B cell (primary cell): Measurements from ENCODE around the gene PPT1. TPM values are rescaled to one million over a fixed set of nuclear protein-coding genes. Genes with fewer than 3 reads are reported as not detected.

Experiments used
- ATAC-seq: fragments of 200-7000 bp; cut with Tn5 transposase; one replicate; pipeline ENCODE4 v1.10.0; 2021; ENCODE audit warnings: low read depth, mild to moderate bottlenecking, moderate number of reproducible peaks, moderate library complexity
- CTCF ChIA-PET: fragments of 350-600 bp; sonication (Branson Sonifier 250); formaldehyde crosslinking; loops from one replicate; lab custom pipeline; 2021; ENCODE audit warnings: antibody characterized with exemption, inconsistent platforms; lab: Charles Lee
- POLR2A ChIA-PET: fragments of 350-600 bp; sonication (Branson Sonifier 250); formaldehyde crosslinking; loops from one replicate; lab custom pipeline; 2021; ENCODE audit warnings: antibody characterized with exemption; lab: Charles Lee
- DNase-seq: peaks from one replicate; pipeline ENCODE4 v3.0.0; 2013
- H2AFZ ChIP-seq: 2 replicates; pipeline ENCODE4 v1.6.1; 2012; ENCODE audit warnings: mild to moderate bottlenecking, low read depth, low read length; ENCODE audit not compliant: insufficient read depth, poor library complexity, severe bottlenecking
- H3K27ac ChIP-seq, 2 donors: 1 replicate in 1 of 2; 2 replicates in 1 of 2; pipeline ENCODE4 v1.5.1; 2012 to 2013; ENCODE audit warnings: low read length in 2 of 2, mild to moderate bottlenecking in 2 of 2, moderate library complexity in 1 of 2
- H3K27me3 ChIP-seq, 4 experiments: fragments of 200-600 bp in 1 of 4; sonication (generic) in 1 of 4; replicated peaks in 1 of 4; 1 replicate in 2 of 4; 2 replicates in 2 of 4; pipeline versions ENCODE4 v1.6.1 to v1.7.0; 2013 to 2016; ENCODE audit warnings: low read length in 3 of 4, mild to moderate bottlenecking in 2 of 4, mixed read lengths in 1 of 4, moderate library complexity in 1 of 4; ENCODE audit not compliant: insufficient read depth in 4 of 4, control insufficient read depth in 3 of 4; ENCODE audit errors: control extremely low read depth in 1 of 4
- H3K36me3 ChIP-seq, 2 experiments: replicated peaks in 1 of 2; 1 replicate in 1 of 2; 2 replicates in 1 of 2; pipeline versions ENCODE4 v1.6.1 to v1.7.1; 2013; ENCODE audit warnings: low read length in 1 of 2; ENCODE audit not compliant: insufficient read depth in 2 of 2, control insufficient read depth in 1 of 2; ENCODE audit errors: control extremely low read depth in 1 of 2, extremely low read depth in 1 of 2
- H3K4me1 ChIP-seq, 2 donors: fragments of 200-600 bp in 1 of 2; sonication (generic) in 1 of 2; 1 replicate in 1 of 2; 2 replicates in 1 of 2; pipeline versions ENCODE4 v1.5.1 to v1.6.1; 2013 to 2017; ENCODE audit warnings: low read length in 2 of 2; ENCODE audit not compliant: control insufficient read depth in 2 of 2, insufficient read depth in 2 of 2
- H3K4me2 ChIP-seq: replicated peaks from 2 replicates; pipeline ENCODE3; 2012; ENCODE audit warnings: mild to moderate bottlenecking, low read depth, low read length; ENCODE audit not compliant: poor library complexity, severe bottlenecking
- H3K4me3 ChIP-seq, 5 experiments: fragments of 200-600 bp in 1 of 5; sonication (generic) in 1 of 5; 1 replicate in 3 of 5; 2 replicates in 2 of 5; pipeline versions ENCODE4 v1.5.1 to v1.7.0; 2011 to 2016; ENCODE audit warnings: low read length in 4 of 5, mild to moderate bottlenecking in 4 of 5, low read depth in 2 of 5, control low read depth in 1 of 5, moderate library complexity in 1 of 5; ENCODE audit not compliant: insufficient read depth in 1 of 5; ENCODE audit errors: control extremely low read depth in 1 of 5, extremely low read depth in 1 of 5
- H3K79me2 ChIP-seq: fragments of 200-600 bp; sonication (generic); one replicate; pipeline ENCODE4 v1.6.0; 2016; ENCODE audit warnings: low read length; ENCODE audit not compliant: control insufficient read depth, insufficient read depth
- H3K9ac ChIP-seq: fragments of 200-600 bp; sonication (generic); 2 replicates; pipeline ENCODE4 v1.6.1; 2017; ENCODE audit warnings: mild to moderate bottlenecking, low read length, moderate library complexity
- H3K9me3 ChIP-seq, 3 donors: one replicate each; pipeline versions ENCODE4 v1.6.1 to v1.7.1; 2013; ENCODE audit warnings: low read length in 2 of 3; ENCODE audit not compliant: control insufficient read depth in 2 of 3, insufficient read depth in 1 of 3; ENCODE audit errors: control extremely low read depth in 1 of 3
- H4K20me1 ChIP-seq: 2 replicates; pipeline ENCODE4 v1.6.0; 2012; ENCODE audit warnings: mild to moderate bottlenecking, low read length; ENCODE audit not compliant: insufficient read depth, control insufficient read depth, poor library complexity, severe bottlenecking
- H3K27ac Mint-ChIP-seq: one replicate; pipeline ENCODE4 v1.8.0; 2021; ENCODE audit warnings: mixed read lengths
- H3K27me3 Mint-ChIP-seq: one replicate; pipeline ENCODE4 v1.8.0; 2021; ENCODE audit warnings: mixed read lengths
- H3K4me1 Mint-ChIP-seq: one replicate; pipeline ENCODE4 v1.8.0; 2021; ENCODE audit warnings: mixed read lengths
- H3K4me3 Mint-ChIP-seq: one replicate; pipeline ENCODE4 v1.8.0; 2021; ENCODE audit warnings: mixed read lengths
- H3K9me3 Mint-ChIP-seq: one replicate; pipeline ENCODE4 v1.8.0; 2022; ENCODE audit warnings: mixed read lengths; ENCODE audit not compliant: insufficient read depth
- CTCF ChIP-seq: fragments of 200-600 bp; IDR thresholded peaks from one replicate; pipeline ENCODE4 v1.8.0; 2022; ENCODE audit warnings: antibody characterized with exemption, mild to moderate bottlenecking
- EZH2 ChIP-seq: IDR thresholded peaks from 2 replicates; pipeline ENCODE4 v1.6.1; 2012; ENCODE audit warnings: borderline replicate concordance, low read depth, mild to moderate bottlenecking, moderate library complexity, low read length; ENCODE audit not compliant: insufficient read depth, poor library complexity, severe bottlenecking
- WGBS: methylation state at CpG from one replicate; pipeline ENCODE4 v1.1.5; 2013; ENCODE audit warnings: missing lambda C conversion rate; ENCODE audit not compliant: insufficient coverage; 5-methylcytosine and 5-hydroxymethylcytosine counted together
- intact Hi-C: fragments of 100-400 bp; cut with micrococcal nuclease; formaldehyde crosslinking; loops from one replicate; pipeline ENCODE4 v1.10.0; 2022
- polyA plus RNA-seq: library from polyadenylated mRNA; depleted of rRNA; stranded (reverse); fragments of >200 nt; gene quantifications from 2 replicates; pipeline ENCODE4 v1.2.3, GENCODE V29; 2012
- total RNA-seq, 2 donors: library from RNA; stranded (reverse); fragments of 120-200 nt in 1 of 2; gene quantifications; 1 replicate in 1 of 2; 2 replicates in 1 of 2; pipeline versions ENCODE4 v1.2.3 to v1.2.4, GENCODE V29; 2013 to 2022

The PPT1 gene
- total and polyA plus RNA-seq, 2 donors (not counting 1 experiment from before 2014, with no cell fraction given) = 10.4 to 38.2 TPM

GRCh38 chr1:40045766-40046165 lies 51.3 kb downstream of the PPT1 start:
- H3K4me3 Mint-ChIP-seq = peak overlapping the region; percentile 52
- H3K27ac Mint-ChIP-seq = no peak overlapping the region
- H3K4me1 Mint-ChIP-seq = peaks cover 80% of the 10 kb centered on the region
- no peak for DNase-seq
- POLR2A ChIA-PET = no interaction called here
- peak overlapping the region in 1 of 2 donors; percentile 59 for H3K27ac ChIP-seq
- H3K9ac ChIP-seq = no peak overlapping the region
- H4K20me1 ChIP-seq = peaks cover 80% of the 10 kb centered on the region
- H3K4me3 ChIP-seq = no peak overlapping the region
- no peaks in the 10 kb centered on the region for H3K27me3 Mint-ChIP-seq
- ATAC-seq = no peak
- peaks cover 99% of the 10 kb centered on the region for H3K79me2 ChIP-seq
- intact Hi-C loops = no loop called here
- no peak overlapping the region for H2AFZ ChIP-seq
- no peaks in the 10 kb centered on the region for H3K9me3 ChIP-seq
- WGBS = 100% methylated on average over 2 of the region's 3 CpGs
- H3K4me2 ChIP-seq = peak overlapping the region; percentile 24
- H3K36me3 ChIP-seq = peaks cover 8 to 42% of the 10 kb centered on the region in 2 experiments
- CTCF ChIA-PET = no interaction called here
- peaks cover 86 to 87% of the 10 kb centered on the region in 2 donors for H3K4me1 ChIP-seq
- H3K27me3 ChIP-seq = no peaks in the 10 kb centered on the region
- H3K9me3 Mint-ChIP-seq = no peaks in the 10 kb centered on the region
- TF ChIP-seq CTCF (no peak), EZH2 (no peak)

GRCh38 chr1:40045182-40045581 lies 51.9 kb downstream of the PPT1 start:
- peak overlapping the region; percentile 37 for H3K4me2 ChIP-seq
- Mint-ChIP-seq H3K4me3 (peak overlapping the region; percentile 15), H3K9me3 (no peaks in the 10 kb centered on the region), H3K27ac (no peak overlapping the region), H3K4me1 (peaks cover 80% of the 10 kb centered on the region), H3K27me3 (no peaks in the 10 kb centered on the region)
- intact Hi-C loops = no loop called here
- H3K4me3 ChIP-seq = no peak overlapping the region
- H3K9ac ChIP-seq = no peak overlapping the region
- peaks cover 97% of the 10 kb centered on the region for H3K79me2 ChIP-seq
- H2AFZ ChIP-seq = no peak overlapping the region
- TF ChIP-seq EZH2 = no peak
- no peak for TF ChIP-seq CTCF
- no peaks in the 10 kb centered on the region for H3K27me3 ChIP-seq
- peaks cover 81 to 83% of the 10 kb centered on the region in 2 donors for H3K4me1 ChIP-seq
- H3K9me3 ChIP-seq = no peaks in the 10 kb centered on the region
- H3K27ac ChIP-seq = peak overlapping the region in 1 of 2 donors; percentile 59
- 100% methylated on average over 2 of the region's 4 CpGs for WGBS
- peaks cover 8 to 39% of the 10 kb centered on the region in 2 experiments for H3K36me3 ChIP-seq
- no peak for ATAC-seq
- POLR2A ChIA-PET = no interaction called here
- DNase-seq = no peak
- CTCF ChIA-PET = no interaction called here
- H4K20me1 ChIP-seq = peaks cover 81% of the 10 kb centered on the region
